ENCODE data around the gene TPPP. TPM values are rescaled to one million over a fixed set of nuclear protein-coding genes. Genes with fewer than 3 reads are reported as not detected.

TPPP gene
- total RNA-seq, 1 experiment from 2014 or later, result 1.8 TPM

GRCh38 chr5:669842-670395 lies 23.2 kb downstream of the TPPP start:
- no peak for DNase-seq (ENCODE audit: low spot score)
- ChIA-PET POLR2A (no interaction called here), CTCF (interaction anchor here (0.9 to 2.3 kb wide), 5 partner anchors 13 to 197 kb away, joined by 3 to 7 read pairs (median 4); no protein-coding TSS in a partner anchor)
- no peaks in the 10 kb centered on the region for H3K9me3 Mint-ChIP-seq
- peaks cover 4% of the 10 kb centered on the region for H3K27me3 Mint-ChIP-seq (ENCODE audit: low read depth)
- no peak for ATAC-seq
- peaks cover 8% of the 10 kb centered on the region for H3K36me3 Mint-ChIP-seq
- H3K4me1 Mint-ChIP-seq, result 0 out of 2 replicates have a peak, but pooled peaks cover 5% of the 10 kb centered on the region
- TF ChIP-seq CREM (CRISPR knock-in tag; IDR thresholded peaks at IDR 0.05), result no peak
- TF ChIP-seq KAT7 (CRISPR knock-in tag; IDR thresholded peaks at IDR 0.05; ENCODE audit: borderline replicate concordance), result no peak
- no peak for TF ChIP-seq PREB (CRISPR knock-in tag; IDR thresholded peaks at IDR 0.05; ENCODE audit: borderline replicate concordance)
- TF ChIP-seq SP1 (CRISPR knock-in tag; conservative IDR thresholded peaks at IDR 0.05), result no peak
- TF ChIP-seq NR1H2 (CRISPR knock-in tag; IDR thresholded peaks at IDR 0.05), result no peak
- TF ChIP-seq ZBTB21 (CRISPR knock-in tag; IDR thresholded peaks at IDR 0.05; ENCODE audit: borderline replicate concordance), result no peak
- no peak for TF ChIP-seq HMGA2 (CRISPR knock-in tag; IDR thresholded peaks at IDR 0.05)
- no peak for TF ChIP-seq ATF1 (CRISPR knock-in tag; IDR thresholded peaks at IDR 0.05)
- TF ChIP-seq E2F4 (CRISPR knock-in tag; IDR thresholded peaks at IDR 0.05; ENCODE audit: borderline replicate concordance, low read depth), result no peak
- TF ChIP-seq E2F5 (CRISPR knock-in tag; IDR thresholded peaks at IDR 0.05), result no peak
- no peak for TF ChIP-seq TEAD1 (CRISPR knock-in tag; IDR thresholded peaks at IDR 0.05)
- no peak for TF ChIP-seq ZMAT4 (CRISPR knock-in tag; IDR thresholded peaks at IDR 0.05)
- no peak for TF ChIP-seq SMAD4 (CRISPR knock-in tag; IDR thresholded peaks at IDR 0.05)
- no peak for TF ChIP-seq ESRRA (CRISPR knock-in tag; IDR thresholded peaks at IDR 0.05; ENCODE audit: borderline replicate concordance)
- TF ChIP-seq ATF3 (CRISPR knock-in tag; conservative IDR thresholded peaks at IDR 0.05), result no peak
- TF ChIP-seq ELF4 (CRISPR knock-in tag; IDR thresholded peaks at IDR 0.05; ENCODE audit: low read depth), result no peak
- TF ChIP-seq GTF2I (CRISPR knock-in tag; conservative IDR thresholded peaks at IDR 0.05), result no peak
- H3K4me3 Mint-ChIP-seq, result no peak overlapping the region
- no peak overlapping the region for H3K27ac Mint-ChIP-seq

- Mint-ChIP-seq H3K4me1 (0 out of 2 replicates have a peak, but pooled peaks cover 5% of the 10 kb centered on the region), H3K27me3 (ENCODE audit: low read depth) (peaks cover 4% of the 10 kb centered on the region), H3K4me3 (no peak overlapping the region), H3K36me3 (peaks cover 8% of the 10 kb centered on the region), H3K9me3 (no peaks in the 10 kb centered on the region), H3K27ac (no peak overlapping the region)
- CTCF ChIA-PET, result interaction anchor here (0.6 to 2.3 kb wide), 8 partner anchors 12 to 250 kb away, joined by 3 to 7 read pairs (median 3); no protein-coding TSS in a partner anchor
- peak; percentile 62 for ATAC-seq
- peak; percentile 85 for DNase-seq (ENCODE audit: low spot score)
- POLR2A ChIA-PET, result interaction anchor here (0.6 kb wide), 1 partner anchor 224 kb away, joined by 6 read pairs; no protein-coding TSS in a partner anchor
- TF ChIP-seq ZNF232 (CRISPR knock-in tag; IDR thresholded peaks at IDR 0.05) (no peak), MAX (CRISPR knock-in tag; IDR thresholded peaks at IDR 0.05) (no peak), FOXP1 (CRISPR knock-in tag; IDR thresholded peaks at IDR 0.05; ENCODE audit: borderline replicate concordance) (0 out of 2 replicates have a peak, but pooled peaks have one; percentile 44), RELA (CRISPR knock-in tag; IDR thresholded peaks at IDR 0.05; ENCODE audit: borderline replicate concordance) (no peak), GRHL2 (CRISPR knock-in tag; IDR thresholded peaks at IDR 0.05; ENCODE audit: insufficient replicate concordance, severe bottlenecking) (no peak), MLX (CRISPR knock-in tag; IDR thresholded peaks at IDR 0.05) (no peak), SMAD3 (CRISPR knock-in tag; IDR thresholded peaks at IDR 0.05; ENCODE audit: borderline replicate concordance) (no peak), CTCF (IDR thresholded peaks at IDR 0.05) (peak; percentile 96), KAT7 (CRISPR knock-in tag; IDR thresholded peaks at IDR 0.05; ENCODE audit: borderline replicate concordance) (no peak), FOXK1 (CRISPR knock-in tag; IDR thresholded peaks at IDR 0.05) (0 out of 2 replicates have a peak, but pooled peaks have one; percentile 42), ZNF396 (CRISPR knock-in tag; IDR thresholded peaks at IDR 0.05; ENCODE audit: borderline replicate concordance) (no peak), MYBL2 (CRISPR knock-in tag; IDR thresholded peaks at IDR 0.05) (no peak)
Observed at GRCh38 chr5:669111-669841, 23.9 kb downstream of the TPPP start.
